Heart right ventricle (tissue), 16 donors: Measurements from ENCODE around the gene S100A14. TPM values are rescaled to one million over a fixed set of nuclear protein-coding genes. Genes with fewer than 3 reads are reported as not detected.
A peak's percentile ranks its signal among the peaks of the same experiment; 100 is the strongest.

ENCODE experiments used
- ATAC-seq, 8 donors: fragments of 200-7000 bp; cut with Tn5 transposase; one replicate each; pipeline ENCODE4 v1.9.1; 2020; ENCODE audit warnings: mild to moderate bottlenecking in 8 of 8, moderate library complexity in 8 of 8, moderate number of reproducible peaks in 1 of 8
- DNase-seq, 2 donors: peaks; one replicate each; pipeline ENCODE4 v3.0.0-alpha.2; 2020
- H3K27ac ChIP-seq, 10 donors: fragments of 200-600 bp; sonication (generic) in 2 of 10; one replicate each; pipeline versions ENCODE4 v1.5.0 to v1.8.0; 2020 to 2022; ENCODE audit warnings: mild to moderate bottlenecking in 3 of 10
- H3K27me3 ChIP-seq, 7 donors: fragments of 200-600 bp; one replicate each; pipeline ENCODE4 v1.8.0; 2021 to 2022; ENCODE audit warnings: mild to moderate bottlenecking in 2 of 7
- H3K36me3 ChIP-seq, 9 donors: fragments of 200-600 bp; sonication (generic) in 1 of 9; one replicate each; pipeline versions ENCODE4 v1.5.0 to v1.8.0; 2020 to 2022; ENCODE audit warnings: mild to moderate bottlenecking in 2 of 9
- H3K4me1 ChIP-seq, 9 donors: fragments of 200-600 bp; sonication (generic) in 1 of 9; one replicate each; pipeline versions ENCODE4 v1.5.0 to v1.8.0; 2020 to 2022; ENCODE audit warnings: mild to moderate bottlenecking in 4 of 9
- H3K4me3 ChIP-seq, 10 donors: fragments of 200-600 bp; sonication (generic) in 2 of 10; one replicate each; pipeline versions ENCODE4 v1.5.0 to v1.8.0; 2020 to 2022; ENCODE audit warnings: mild to moderate bottlenecking in 7 of 10, moderate library complexity in 2 of 10
- H3K9me3 ChIP-seq, 11 donors: fragments of 200-600 bp in 10 of 11; sonication (generic) in 2 of 11; one replicate each; pipeline versions ENCODE4 v1.5.0 to v1.8.0; 2013 to 2022; ENCODE audit warnings: mild to moderate bottlenecking in 2 of 11, control low read depth in 1 of 11, moderate library complexity in 1 of 11
- WGBS, 2 donors: extraction: QIAGEN DNeasy Blood & Tissue Kit; methylation state at CpG; one replicate each; pipeline ENCODE4 v1.1.7; 2013; ENCODE audit warnings: inconsistent platforms in 1 of 2; 5-methylcytosine and 5-hydroxymethylcytosine counted together
- intact Hi-C, 10 donors: fragments of 100-400 bp; cut with DNase I; formaldehyde crosslinking; loops; one replicate each; pipeline versions ENCODE4 v1.11.1 to v1.14.2; 2022
- long read RNA-seq, 3 donors: library from polyadenylated mRNA; unstranded; transcript quantifications; one replicate each; pipeline ENCODE4 v2.0.0, GENCODE V29; 2020 to 2021
- polyA plus RNA-seq, 2 donors: library from polyadenylated mRNA; stranded (reverse); fragments of 200-250 nt; gene quantifications; one replicate each; pipeline ENCODE4 v1.2.3, GENCODE V29; 2013
- total RNA-seq, 10 donors: library from RNA; stranded (reverse); fragmentation: NEBNext Ultra II Directional in 3 of 10; extraction: Animal tissue kit (Norgen Biotek cat#: 25700) in 3 of 10; gene quantifications; one replicate each; pipeline versions ENCODE4 v1.2.1 to v1.2.4, GENCODE V29; 2021 to 2023
- TF ChIP-seq, protein P1 (sequence below), 9 donors: fragments of 200-600 bp; sonication (generic) in 2 of 9; IDR thresholded peaks; one replicate each; pipeline versions ENCODE4 v1.5.0 to v1.8.0; 2021 to 2022; ENCODE audit warnings: antibody characterized with exemption in 9 of 9, mild to moderate bottlenecking in 5 of 9, moderate library complexity in 1 of 9
- donor health status: Arrhythmogenic right ventricular cardiomyopathy.
- donor health status: ischemic (EF 13 %, LVEDD 7.1; RV severe dilation, severe dysfunction).
- donor health status: healthy with polysubstance abuse.
- donor health status: DM: no; HTN: yes; CAD: no.
- donor health status: DM: no; HTN: no; CAD: no.
- donor health status: ischemic (EF 25% LVEDD 6.9; RV normal size, moderate dysfunction).
- donor health status: ischemic (EF 25% LVEDD 5.7; RV mildly dilated, moderate dysfunction).
- donor health status: healthy.
- donor health status: DM: yes; HTN: yes; CAD: no.
- donor health status: Ischemic cardiomyopathy.
- donor health status: ischemic (EF 35%, LVEDD 5.7; RV mildly dilated, moderate dysfunction).
- donor health status: nonischemic (EF 11% LVEDD 7.7; RV severe dilation, severe dysfunction).
- donor health status: DM: yes; HTN: yes; CAD: no.
- donor health status: PGD.
- donor health status: ischemic (EF 29% LVEDD 5.4; RV normal size, mild dysfunction).
- donor health status: nonischemic (EF 23%, LVEDD 6.1; RV moderate dilation, normal function).

S100A14 gene
- total RNA-seq (1 to 10 TPM; 1.7 to 7.3 (median 4.6) TPM), polyA plus RNA-seq (1 to 10 TPM in 1 of 2 donors, under 1 TPM in 1; 0.80 to 4.1 TPM)
- long read RNA-seq, donor 1, partial matches to known transcripts: 0 of 4 reads
- long read RNA-seq, donor 1, other reads (novel, unspliced or antisense): 1 of 4 reads
- long read RNA-seq, donor 2, transcript S100A14-204 (5 exons, 1,218 nt): major isoform, 5 of 9 reads
- long read RNA-seq, donor 2, partial matches to known transcripts: 0 of 9 reads
- long read RNA-seq, donor 2, other reads (novel, unspliced or antisense): 4 of 9 reads
- long read RNA-seq, donor 3, partial matches to known transcripts: 0 of 1 reads
- long read RNA-seq, donor 3, other reads (novel, unspliced or antisense): 0 of 1 reads

DNA sequence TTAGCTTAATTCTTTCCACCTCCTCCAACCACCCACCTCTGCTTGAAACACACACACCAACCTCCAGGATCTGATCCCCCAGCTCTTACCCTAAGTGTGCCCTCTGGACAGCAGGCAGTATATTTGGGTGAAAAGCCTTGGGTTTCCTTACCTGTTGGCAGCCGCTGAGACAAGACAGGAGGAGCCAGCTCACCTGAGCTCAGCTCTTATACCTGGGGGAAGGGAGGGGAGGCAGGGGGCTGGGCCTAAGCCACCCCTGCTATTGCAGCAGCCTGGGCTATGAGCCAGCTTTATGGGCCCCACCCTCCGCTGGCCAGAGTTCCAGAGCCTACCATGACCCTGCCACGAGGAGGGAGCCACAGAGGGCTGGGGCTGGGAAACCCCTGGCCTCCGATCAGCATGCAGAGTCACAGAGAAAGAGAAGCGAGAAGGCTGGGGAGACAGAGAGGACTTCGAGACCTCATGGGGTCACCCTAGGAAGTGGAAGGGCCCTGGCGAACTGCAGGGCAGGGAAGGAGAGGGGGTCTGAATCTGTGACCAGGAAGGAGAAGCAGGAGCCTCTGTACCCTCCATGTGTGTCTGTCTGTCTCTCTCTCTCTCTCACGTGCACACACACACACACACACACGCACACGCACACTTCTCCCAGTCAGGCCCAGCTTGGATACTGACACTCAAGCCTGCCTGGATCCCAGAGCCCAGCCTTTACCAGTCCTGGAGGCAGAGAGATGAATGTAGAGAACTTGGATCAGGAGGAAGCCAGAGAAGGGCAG is at the start of gene S100A14:
TSS of gene S100A14 (minus strand) at position 182 of the 773 bp plus-strand sequence. CDS start 467 bp downstream, outside the sequence.
- peak within 1 kb of the TSS in 9 of 10 donors; percentile 26 to 70 (median 59) for H3K27ac ChIP-seq
- peaks cover 0 to 34% (median 13%) of the 10 kb centered on the region in 9 donors for H3K36me3 ChIP-seq
- WGBS, 2 donors: 59 to 63% methylated on average over 10 of the region's 10 CpGs
- TF ChIP-seq, protein P1, sequence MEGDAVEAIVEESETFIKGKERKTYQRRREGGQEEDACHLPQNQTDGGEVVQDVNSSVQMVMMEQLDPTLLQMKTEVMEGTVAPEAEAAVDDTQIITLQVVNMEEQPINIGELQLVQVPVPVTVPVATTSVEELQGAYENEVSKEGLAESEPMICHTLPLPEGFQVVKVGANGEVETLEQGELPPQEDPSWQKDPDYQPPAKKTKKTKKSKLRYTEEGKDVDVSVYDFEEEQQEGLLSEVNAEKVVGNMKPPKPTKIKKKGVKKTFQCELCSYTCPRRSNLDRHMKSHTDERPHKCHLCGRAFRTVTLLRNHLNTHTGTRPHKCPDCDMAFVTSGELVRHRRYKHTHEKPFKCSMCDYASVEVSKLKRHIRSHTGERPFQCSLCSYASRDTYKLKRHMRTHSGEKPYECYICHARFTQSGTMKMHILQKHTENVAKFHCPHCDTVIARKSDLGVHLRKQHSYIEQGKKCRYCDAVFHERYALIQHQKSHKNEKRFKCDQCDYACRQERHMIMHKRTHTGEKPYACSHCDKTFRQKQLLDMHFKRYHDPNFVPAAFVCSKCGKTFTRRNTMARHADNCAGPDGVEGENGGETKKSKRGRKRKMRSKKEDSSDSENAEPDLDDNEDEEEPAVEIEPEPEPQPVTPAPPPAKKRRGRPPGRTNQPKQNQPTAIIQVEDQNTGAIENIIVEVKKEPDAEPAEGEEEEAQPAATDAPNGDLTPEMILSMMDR (IDR thresholded peaks at IDR 0.05): no peak
- H3K4me1 ChIP-seq: peaks cover 5 to 34% (median 23%) of the 10 kb centered on the region in 9 donors
- intact Hi-C loops: loop anchor here in 7 of 10 donors (2.0 to 10.0 kb wide), 5 partner anchors 39 to 104 kb away; partner anchors contain the start of gene S100A6 (in 1 of the 7)
- ATAC-seq (peak in 6 of 8 donors; percentile 8 to 47 (median 33)), DNase-seq (peak in 1 of 2 donors; percentile 42)
- H3K4me3 ChIP-seq: no peak within 1 kb of the TSS
- H3K27me3 ChIP-seq: no peaks in the 10 kb centered on the region
- no peaks in the 10 kb centered on the region for H3K9me3 ChIP-seq

DNA sequence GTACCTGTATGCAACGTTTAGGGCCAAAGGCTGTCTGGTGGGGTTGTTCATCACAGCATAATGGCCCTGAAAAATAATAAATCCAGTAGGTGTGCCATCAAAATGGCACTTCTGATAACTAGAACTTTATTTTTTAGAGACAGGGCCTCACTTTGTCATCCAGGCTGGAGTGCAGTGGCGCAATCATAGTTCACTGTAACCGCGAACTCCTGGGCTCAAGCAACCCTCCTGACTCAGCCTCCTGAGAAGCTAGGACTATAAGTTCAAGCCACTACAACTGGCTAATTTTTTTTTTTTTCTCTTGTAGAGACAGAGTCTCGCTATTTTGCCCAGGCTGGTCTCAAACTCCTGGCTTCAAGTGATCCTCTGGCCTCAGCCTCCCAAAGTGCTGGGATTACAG is 47.1 kb upstream of the S100A14 start:
- intact Hi-C loops: loop anchor here in 2 of 10 donors (10.0 kb wide), 1 partner anchor 88 kb away; no protein-coding TSS in a partner anchor
- ATAC-seq (no peak), DNase-seq (no peak)
- H3K4me3 ChIP-seq: no peak overlapping the region
- H3K4me1 ChIP-seq: peaks cover 4 to 17% (median 11%) of the 10 kb centered on the region in 9 donors
- TF ChIP-seq, protein P1 (IDR thresholded peaks at IDR 0.05): no peak
- 82 to 92% methylated on average over 5 of the region's 5 CpGs for WGBS, 2 donors
- no peak overlapping the region for H3K27ac ChIP-seq
- H3K27me3 ChIP-seq: no peaks in the 10 kb centered on the region
- peaks cover 13 to 86% (median 83%) of the 10 kb centered on the region in 9 donors for H3K36me3 ChIP-seq
- no peaks in the 10 kb centered on the region for H3K9me3 ChIP-seq

DNA sequence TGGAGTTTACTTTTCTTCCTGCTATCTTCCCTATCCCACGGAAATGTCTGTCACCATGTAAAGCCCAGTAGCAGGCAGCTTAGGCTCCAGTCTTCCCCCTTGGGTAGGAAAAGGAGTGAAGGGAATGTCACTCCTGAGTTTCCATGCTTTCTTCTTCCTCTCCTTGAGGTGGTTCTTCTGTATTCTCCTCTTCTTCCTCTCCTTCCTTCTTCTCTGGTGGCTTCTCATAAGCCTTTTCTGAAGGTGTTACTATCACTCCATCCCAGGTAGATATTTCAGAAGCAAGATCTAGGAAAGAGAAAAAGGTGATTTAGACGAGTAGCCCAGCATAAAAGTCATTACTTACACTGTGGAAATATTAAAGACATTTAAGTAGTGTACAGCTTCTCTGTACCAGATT is 46.1 kb upstream of the S100A14 start:
- H3K9me3 ChIP-seq: no peaks in the 10 kb centered on the region
- DNase-seq (no peak), ATAC-seq (no peak)
- no peak overlapping the region for H3K27ac ChIP-seq
- 59 to 64% methylated on average over 2 of the region's 2 CpGs for WGBS, 2 donors
- peaks cover 12 to 76% (median 73%) of the 10 kb centered on the region in 9 donors for H3K36me3 ChIP-seq
- no peak overlapping the region for H3K4me3 ChIP-seq
- TF ChIP-seq, protein P1 (IDR thresholded peaks at IDR 0.05): no peak
- H3K27me3 ChIP-seq: no peaks in the 10 kb centered on the region
- H3K4me1 ChIP-seq: peaks cover 0 to 20% (median 11%) of the 10 kb centered on the region in 9 donors
- intact Hi-C loops: loop anchor here in 2 of 10 donors (10.0 kb wide), 1 partner anchor 87 kb away; no protein-coding TSS in a partner anchor

GRCh38 chr1:153661111-153661708 is 45.1 kb upstream of the S100A14 start:
- Histone ChIP-seq H3K4me1 (peaks cover 0 to 20% (median 11%) of the 10 kb centered on the region in 9 donors), H3K36me3 (peaks cover 3 to 66% (median 63%) of the 10 kb centered on the region in 9 donors), H3K27me3 (no peaks in the 10 kb centered on the region), H3K27ac (no peak overlapping the region), H3K4me3 (no peak overlapping the region), H3K9me3 (no peaks in the 10 kb centered on the region)
- intact Hi-C loops: loop anchor here in 2 of 10 donors (10.0 kb wide), 1 partner anchor 86 kb away; no protein-coding TSS in a partner anchor
- TF ChIP-seq, protein P1 (IDR thresholded peaks at IDR 0.05): no peak
- ATAC-seq (no peak), DNase-seq (no peak)
- 61 to 69% methylated on average over 9 of the region's 9 CpGs for WGBS, 2 donors
